ENCODE measurements around the gene TRPC5OS.

TRPC5OS gene

GRCh38 chrX:111896148-111896547 lies 20.2 kb downstream of the TRPC5OS start:
- DNase-seq (ENCODE audit: low spot score): no peak

DNA sequence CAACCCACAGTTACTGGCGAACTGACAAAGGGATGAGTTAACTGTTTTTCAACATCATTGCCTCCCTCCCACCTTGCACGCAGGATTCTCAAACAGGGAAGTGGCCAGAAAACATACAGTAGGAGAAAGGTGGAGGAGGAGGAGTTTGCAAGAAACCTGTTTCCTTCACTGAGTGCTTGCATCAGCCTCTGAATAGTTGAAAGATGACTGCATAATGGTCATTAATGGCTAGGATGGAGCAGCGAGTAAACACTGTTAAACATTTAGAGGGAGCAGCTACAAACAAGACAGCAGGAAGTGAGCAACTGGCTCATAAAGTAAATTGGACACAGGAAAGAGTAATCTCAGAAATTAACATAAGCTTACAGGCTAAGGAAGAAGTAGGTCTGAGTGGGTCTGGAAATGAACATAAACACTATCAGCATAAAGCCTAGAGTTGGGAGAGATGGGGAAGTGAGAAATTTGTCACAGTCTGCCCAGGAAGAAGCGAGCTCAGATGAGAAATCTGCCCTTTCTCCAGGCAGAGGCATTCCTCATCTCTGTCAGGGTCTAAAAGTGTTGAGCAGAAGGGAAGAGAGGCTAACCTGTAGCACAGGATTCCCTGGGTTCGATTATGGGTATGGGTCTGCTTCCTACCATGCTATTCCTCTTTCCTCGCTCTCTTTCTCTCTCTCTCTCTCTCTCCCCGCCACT lies 38.6 kb downstream of the TRPC5OS start:
- DNase-seq (ENCODE audit: low spot score): peak; percentile 81

GRCh38 chrX:111917591-111917990 lies 41.6 kb downstream of the TRPC5OS start:
- no peak for DNase-seq (ENCODE audit: low spot score)

DNA sequence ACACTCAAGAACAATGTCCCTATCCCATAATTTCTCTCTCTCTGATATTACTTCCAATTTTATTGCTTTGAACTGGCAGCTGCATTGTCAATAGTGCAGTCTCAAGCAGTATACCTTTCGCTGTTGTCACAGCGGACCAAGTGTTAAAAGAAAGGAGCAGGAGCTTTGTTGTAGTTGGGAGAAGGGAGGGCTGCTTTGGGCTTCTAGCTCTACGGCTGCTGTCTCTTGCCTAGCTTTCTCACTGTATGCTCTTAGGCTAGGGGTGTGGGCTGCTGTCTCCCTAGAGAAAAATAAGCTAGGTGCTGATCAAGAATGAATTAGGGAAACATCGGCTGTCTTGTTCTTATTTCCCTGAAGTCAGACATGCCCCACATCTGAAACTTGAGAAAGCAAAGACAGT lies 52.5 kb downstream of the TRPC5OS start:
- no peak for DNase-seq (ENCODE audit: low spot score)
